Lower leg skin (tissue), 3 donors: Measurements from ENCODE around the gene STARD8.

Experiments
- POLR2A ChIP-seq, 2 donors: fragments of 450-650 bp; IDR thresholded peaks; one replicate each; pipeline ENCODE4 v1.6.1; 2016 to 2017; ENCODE audit warnings: antibody characterized with exemption in 2 of 2, mild to moderate bottlenecking in 1 of 2, moderate library complexity in 1 of 2
- TF ChIP-seq, protein P1 (sequence below), 3 donors: fragments of 450-650 bp; IDR thresholded peaks; one replicate each; pipeline ENCODE4 v1.5.1; 2016; ENCODE audit warnings: antibody characterized with exemption in 3 of 3, mild to moderate bottlenecking in 3 of 3, moderate library complexity in 2 of 3

DNA sequence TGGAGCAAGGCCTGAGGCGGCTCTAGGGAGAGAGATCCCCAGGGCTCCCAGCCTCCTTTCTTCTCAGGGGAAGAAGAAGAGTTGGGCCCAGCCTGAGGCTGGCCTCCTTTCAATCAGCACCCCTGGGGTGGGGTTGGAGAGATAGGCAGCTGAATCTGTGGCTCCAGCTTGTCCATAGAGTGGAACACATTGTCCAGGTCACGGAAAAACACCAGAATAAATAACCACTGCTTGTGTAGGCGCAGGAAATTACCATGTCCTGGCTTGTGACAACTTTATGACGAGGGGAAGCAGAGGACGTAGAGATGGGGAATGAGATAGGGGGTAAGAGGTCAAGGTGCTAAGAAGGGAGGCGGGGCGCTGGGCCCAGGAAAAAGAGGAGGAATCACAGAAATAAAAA is 100.6 kb downstream of the STARD8 start:
- TF ChIP-seq POLR2A (IDR thresholded peaks at IDR 0.05), result no peak
- TF ChIP-seq, protein P1, sequence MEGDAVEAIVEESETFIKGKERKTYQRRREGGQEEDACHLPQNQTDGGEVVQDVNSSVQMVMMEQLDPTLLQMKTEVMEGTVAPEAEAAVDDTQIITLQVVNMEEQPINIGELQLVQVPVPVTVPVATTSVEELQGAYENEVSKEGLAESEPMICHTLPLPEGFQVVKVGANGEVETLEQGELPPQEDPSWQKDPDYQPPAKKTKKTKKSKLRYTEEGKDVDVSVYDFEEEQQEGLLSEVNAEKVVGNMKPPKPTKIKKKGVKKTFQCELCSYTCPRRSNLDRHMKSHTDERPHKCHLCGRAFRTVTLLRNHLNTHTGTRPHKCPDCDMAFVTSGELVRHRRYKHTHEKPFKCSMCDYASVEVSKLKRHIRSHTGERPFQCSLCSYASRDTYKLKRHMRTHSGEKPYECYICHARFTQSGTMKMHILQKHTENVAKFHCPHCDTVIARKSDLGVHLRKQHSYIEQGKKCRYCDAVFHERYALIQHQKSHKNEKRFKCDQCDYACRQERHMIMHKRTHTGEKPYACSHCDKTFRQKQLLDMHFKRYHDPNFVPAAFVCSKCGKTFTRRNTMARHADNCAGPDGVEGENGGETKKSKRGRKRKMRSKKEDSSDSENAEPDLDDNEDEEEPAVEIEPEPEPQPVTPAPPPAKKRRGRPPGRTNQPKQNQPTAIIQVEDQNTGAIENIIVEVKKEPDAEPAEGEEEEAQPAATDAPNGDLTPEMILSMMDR (IDR thresholded peaks at IDR 0.05), result no peak
